ENCODE measurements around the gene U2AF1L4.

The U2AF1L4 gene

DNA sequence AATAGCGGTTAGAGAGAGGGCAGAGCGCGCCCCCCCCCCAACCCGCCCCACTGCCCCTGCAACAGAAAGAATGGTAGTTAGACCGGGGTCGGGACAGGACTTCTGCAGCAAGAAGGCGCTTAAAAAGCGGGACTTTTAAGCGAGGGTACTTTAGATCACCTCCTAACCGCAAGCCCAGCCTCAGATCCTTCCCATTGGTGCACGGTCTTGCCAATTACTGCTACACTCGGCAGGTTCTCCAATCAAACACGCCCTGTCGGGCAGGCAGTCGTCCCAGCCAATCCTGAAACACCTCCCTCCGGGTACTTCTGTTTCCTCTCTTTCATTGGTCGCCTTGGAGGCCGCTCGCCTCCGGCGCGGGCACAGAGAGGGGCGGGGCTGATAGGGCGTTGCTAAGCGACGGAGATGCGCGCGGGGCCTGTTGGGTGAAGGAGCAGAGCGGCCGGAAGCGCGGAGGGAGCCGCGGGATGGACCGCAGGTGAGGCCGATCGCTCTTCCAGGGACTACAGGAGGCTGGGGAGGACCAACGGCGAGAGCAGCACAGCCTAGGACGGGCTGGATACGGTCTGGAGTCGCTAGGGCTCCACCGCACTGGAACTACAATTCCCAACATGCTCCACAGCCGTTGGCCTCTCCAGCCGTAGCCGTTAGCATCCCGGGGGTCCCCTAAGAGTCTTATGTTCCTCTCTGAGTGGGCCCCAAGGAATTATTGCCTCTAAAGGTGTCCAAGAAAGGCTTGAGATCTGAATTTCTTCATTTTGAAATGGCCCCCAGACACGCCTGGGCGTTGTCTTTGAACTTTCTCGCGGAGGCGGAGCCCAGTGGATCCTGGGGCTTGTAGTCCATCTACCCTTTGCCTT lies 12.8 kb upstream of the U2AF1L4 start, which contains the start of gene PROSER3:
TSS of gene PROSER3 (plus strand) at position 428 of the 860 bp plus-strand sequence. CDS start at position 468, 40 bp downstream.
- peak; percentile 99 for DNase-seq (ENCODE audit: low spot score)
- FAIRE-seq = peak; percentile 96

DNA sequence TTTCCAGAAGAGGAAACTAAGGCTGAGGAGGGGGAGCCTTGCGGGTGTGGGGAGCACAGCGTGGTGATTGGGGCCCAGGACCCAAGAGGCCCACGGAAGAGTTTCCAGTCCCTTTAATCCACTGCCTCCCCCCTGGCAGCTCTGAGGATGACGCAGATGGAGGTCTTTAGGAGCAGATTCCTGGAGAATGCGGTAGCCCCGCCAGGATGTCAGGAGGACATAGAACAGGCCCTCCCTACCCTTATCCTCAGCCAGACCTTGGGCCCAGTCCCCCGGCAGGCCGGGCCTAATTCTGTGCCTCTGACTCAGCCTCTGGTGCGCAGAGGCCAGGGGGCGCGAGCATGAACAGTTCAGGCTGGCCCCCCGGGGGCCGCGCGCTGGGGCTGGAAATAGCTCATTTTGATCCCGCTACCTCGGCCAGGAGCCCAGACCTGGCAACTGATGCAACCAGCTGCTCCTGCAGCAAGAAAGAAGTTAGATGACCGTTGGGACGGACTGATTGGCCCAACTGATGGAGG lies 12.1 kb upstream of the U2AF1L4 start:
- FAIRE-seq (no peak), DNase-seq (ENCODE audit: low spot score) (peak; percentile 44)

DNA sequence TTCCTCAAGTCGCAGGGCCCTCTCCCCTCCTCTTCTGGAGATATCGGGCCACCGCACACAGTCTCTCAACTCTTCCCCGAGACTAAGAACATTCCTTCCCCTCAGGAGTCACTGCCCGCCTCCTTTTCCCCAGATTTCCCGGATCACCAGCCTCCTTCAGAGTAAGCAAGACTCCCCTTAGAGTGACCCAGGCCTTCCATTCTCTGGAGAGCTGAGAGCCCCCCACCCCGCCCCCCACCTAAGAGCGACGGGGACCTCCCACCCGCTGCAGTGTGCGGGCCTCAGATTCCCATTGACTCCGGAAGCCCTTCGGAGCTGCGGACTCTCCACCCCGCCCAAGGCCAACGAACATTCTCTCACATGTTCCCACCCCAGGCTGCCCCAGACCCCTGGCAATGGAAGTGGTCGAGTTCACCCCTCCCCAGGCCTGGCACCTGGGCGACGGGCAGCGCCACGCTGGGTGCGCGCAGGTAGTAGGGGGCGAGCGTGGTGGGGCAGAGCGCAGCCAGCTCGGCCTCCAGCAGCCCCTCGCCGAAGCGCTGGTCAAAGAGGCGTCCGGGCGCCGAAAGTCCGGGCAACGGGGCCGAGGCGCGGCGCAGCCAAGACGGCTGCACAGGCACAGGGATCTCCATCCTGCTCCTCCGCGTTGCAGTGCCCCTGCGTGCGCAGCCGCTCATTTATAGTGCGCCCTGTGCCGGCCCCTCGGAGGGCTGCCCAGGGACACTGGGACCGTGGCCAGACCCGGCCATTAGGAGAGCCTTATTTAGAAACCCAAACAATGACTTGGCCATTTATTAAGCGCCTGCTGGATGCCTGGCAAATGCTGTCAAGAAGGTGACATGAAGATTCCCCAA lies 11.4 kb upstream of the U2AF1L4 start, which contains the start of gene HSPB6:
TSS of gene HSPB6 (minus strand) at position 653 of the 854 bp plus-strand sequence. CDS start at position 632, 21 bp downstream.
- no peak for DNase-seq (ENCODE audit: low spot score)
- no peak for FAIRE-seq

DNA sequence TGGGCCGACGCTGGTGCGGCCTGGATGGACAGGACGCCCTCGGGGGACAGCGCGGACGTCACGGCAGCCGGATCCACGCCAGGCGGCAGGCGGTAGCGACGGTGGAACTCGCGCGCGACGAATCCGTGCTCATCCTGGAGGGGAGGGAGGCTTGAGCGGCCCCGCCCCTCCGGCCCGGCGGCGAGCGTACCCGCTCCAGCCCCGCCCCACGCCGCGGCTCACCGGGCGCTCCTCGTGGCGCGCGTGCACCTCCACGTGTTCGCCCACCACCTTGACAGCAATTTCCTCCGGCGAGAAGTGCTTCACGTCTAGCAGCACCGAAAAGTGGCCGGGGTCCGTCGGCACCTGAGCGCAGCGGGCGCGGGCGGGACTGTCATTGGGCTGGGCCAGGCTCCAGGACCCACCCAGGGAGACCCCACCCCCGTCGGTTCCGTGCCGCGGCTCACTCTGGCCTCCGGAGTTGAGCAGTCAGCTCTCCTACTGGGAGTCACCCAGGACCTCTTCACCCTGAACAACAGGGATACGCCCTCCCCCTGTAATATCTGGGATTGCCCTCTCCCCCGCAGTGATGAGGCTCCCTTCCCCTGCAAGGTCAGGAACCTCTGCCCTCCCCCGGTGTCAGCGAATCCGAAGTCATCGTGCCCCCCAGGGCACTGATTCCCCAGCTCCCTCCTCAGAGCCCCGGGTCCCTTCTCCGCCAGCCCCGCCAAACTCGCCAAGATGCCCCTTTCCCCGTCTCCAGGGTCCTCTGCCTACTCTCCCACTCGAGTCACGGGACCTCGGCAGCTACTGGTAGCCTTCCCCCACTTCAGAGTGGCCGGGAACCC lies 10.5 kb upstream of the U2AF1L4 start:
- DNase-seq (ENCODE audit: low spot score) = no peak
- FAIRE-seq = no peak

DNA sequence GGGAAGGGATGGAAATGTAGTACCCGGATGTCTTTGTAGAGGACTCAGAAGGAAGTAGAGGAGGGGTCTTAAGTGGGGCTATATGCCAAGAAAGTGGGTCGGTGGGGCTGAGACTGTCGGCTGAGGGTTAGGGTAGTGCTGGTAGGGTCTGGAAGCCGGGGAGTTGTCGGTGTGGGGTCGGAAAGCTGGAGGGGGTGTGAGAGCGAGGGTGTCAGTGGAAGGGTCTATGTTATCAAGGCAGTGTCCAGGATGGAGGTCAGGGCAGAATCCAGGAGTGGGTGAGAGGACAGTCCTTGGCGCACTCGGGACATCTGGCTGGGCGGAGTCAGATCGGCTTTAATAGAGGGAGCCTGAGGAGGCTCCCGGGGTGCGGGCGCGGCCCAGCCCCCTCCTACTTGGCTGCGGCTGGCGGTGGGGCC lies 9.9 kb upstream of the U2AF1L4 start:
- no peak for FAIRE-seq

DNA sequence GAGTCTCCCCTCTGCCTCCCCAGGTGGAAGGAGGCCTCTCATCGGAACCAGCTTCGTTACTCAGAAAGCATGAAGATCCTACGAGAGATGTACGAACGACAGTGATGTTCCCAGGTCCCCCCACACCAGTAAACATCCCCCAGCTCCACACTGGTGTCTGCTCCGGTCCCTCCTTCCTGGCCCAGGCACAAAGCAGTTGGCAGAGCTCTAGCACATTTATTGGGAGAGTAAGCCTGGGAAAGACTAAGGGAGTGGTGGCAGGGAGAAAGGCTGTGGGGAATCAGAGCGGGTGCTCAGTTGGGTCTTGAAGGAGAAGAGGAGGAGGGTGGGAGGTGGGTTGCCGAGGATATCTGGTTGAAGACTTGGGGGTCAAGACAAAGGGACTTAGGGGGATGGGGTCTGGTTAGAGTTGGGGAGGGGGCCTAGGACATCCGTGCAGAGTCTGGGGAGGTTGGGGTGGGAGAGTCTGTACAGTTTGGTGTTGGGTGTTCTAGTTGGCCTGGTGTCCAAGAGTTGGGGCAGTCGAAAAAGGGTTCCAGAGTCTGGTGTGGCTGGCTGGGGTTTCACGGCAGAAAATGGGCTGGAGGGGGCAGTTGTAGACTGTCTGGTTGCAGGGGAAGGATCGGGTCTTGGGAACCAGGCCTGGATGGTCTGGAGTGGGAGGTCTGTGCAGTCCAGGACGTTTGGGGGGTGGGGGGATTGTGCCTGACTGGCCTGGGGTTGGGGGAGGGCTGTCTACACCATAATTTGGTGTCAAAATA lies 9.3 kb upstream of the U2AF1L4 start:
- no peak for DNase-seq (ENCODE audit: low spot score)

More for the DNA sequence above, 9.9 kb upstream of the U2AF1L4 start:
- DNase-seq (ENCODE audit: low spot score) = no peak

DNA sequence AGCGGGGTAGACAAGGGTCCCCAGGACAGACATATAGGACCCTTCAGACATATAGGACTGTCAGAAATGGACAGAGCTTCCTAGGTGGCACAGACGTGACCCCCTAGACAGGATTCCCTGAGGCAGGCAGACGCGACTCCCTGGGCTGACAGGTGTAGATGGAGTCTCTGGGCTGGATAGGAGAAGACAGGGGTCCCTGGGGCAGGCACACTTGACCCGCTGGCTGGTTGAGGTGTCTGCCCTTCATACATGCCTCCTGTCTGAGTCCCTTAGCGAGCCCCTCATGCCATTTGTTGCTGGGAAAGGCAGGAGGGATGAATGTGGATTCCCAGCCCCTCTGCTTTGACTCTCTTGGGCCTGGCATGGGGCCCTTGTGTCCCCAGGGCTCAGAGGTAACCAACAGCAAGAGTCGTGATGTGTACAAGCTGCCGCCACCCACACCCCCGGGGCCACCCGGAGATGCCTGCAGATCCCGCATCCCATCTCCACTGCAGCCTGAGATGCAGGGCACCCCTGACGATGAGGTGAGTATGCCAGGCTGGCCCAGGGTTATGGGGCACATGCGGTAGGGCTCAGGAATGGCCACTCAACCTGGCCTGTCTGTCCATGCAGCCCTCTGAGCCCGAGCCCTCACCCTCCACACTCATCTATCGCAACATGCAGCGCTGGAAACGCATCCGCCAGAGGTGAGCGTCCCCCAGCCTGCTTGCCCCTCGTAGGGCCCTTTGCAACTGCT lies 8.6 kb upstream of the U2AF1L4 start:
- DNase-seq (ENCODE audit: low spot score) = no peak
- FAIRE-seq = no peak

More for the DNA sequence above, 9.3 kb upstream of the U2AF1L4 start:
- FAIRE-seq = no peak

DNA sequence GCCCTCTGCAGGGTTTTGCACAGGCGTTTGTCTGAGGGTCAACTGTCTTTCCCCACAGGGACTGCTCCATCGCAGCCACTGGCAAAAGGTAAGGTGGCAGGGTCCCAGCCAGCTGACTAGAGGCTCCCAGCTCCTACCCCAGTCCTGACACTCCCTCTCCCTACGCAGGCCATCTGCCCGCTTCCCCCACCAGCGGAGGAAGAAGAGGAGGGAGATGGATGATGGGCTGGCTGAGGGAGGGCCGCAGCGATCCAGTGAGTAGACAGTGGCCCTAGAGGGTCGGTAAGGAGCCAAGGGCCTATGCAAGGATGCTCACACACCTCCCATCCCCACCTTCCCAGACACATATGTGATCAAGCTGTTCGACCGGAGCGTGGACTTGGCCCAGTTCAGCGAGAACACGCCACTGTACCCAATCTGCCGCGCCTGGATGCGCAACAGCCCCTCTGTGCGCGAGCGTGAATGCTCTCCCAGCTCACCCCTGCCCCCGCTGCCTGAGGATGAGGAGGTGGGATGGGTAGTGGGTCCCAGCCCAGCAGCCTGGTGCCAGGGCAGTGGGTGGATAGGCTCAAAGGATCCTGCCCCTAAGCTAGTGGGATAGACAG lies 7.6 kb upstream of the U2AF1L4 start:
- no peak for DNase-seq (ENCODE audit: low spot score)

DNA sequence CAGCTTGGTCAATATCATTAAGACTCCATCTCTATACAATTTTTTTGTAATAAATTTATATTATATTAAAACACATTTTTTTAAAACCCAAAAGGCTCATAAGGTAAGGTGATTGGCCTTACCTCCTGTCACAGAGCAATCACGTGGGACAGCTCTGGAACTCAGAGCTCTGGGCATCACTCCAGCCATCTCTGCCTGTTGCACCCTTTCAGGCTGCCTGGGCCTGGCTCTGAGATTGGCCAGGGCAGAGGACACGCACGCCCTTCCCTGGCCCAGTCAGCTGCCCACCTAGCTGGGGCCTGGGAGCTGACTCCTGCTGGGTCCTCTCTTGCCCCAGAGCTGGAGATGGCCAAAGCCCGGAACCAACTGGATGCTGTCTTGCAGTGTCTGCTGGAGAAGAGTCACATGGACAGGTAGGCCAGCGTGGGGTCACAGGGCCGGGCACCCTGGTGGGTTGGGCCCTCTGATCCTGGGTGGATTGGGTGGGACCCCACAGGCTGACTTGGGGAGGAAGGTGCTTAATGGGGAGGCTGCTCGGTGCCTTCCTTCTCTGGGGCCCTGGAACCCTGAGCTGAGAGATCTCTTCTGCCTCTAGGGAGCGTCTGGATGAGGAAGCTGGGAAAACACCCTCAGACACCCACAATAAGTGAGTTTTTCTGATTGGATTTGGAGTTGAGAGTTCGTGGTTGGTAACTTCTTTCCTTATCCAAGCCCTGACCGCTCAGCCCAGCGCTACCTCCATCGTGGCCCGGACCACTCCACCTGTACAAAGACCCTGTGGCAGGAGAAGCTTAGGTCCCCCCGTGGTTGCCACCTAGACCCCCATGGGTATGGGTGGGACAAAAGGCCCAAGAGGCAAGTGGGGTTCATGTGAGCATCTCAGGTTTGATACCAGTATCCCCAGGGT lies 6.9 kb upstream of the U2AF1L4 start:
- no peak for FAIRE-seq
- no peak for DNase-seq (ENCODE audit: low spot score)

More for the DNA sequence above, 7.6 kb upstream of the U2AF1L4 start:
- FAIRE-seq = no peak

DNA sequence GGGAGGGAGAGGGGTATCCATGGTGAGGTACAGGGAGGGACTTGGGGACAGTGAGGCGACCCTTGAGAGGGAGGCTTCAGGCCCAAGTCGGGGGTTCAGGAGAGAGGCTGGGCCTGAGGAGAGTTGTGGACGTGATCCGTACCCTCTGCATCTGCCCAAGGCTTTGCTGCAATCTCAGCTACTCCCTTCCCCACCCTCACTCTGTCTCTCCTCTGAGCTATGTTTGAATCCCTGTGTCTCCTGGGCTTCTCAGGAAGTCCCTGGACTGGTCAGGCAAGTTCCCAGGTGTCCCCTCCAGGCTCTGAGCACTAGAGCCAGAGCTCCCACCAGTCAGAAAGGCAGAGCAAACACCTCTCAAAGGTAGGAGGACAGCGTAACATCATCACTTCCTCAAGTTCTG lies 4.9 kb upstream of the U2AF1L4 start:
- no peak for DNase-seq (ENCODE audit: low spot score)
- FAIRE-seq = no peak

DNA sequence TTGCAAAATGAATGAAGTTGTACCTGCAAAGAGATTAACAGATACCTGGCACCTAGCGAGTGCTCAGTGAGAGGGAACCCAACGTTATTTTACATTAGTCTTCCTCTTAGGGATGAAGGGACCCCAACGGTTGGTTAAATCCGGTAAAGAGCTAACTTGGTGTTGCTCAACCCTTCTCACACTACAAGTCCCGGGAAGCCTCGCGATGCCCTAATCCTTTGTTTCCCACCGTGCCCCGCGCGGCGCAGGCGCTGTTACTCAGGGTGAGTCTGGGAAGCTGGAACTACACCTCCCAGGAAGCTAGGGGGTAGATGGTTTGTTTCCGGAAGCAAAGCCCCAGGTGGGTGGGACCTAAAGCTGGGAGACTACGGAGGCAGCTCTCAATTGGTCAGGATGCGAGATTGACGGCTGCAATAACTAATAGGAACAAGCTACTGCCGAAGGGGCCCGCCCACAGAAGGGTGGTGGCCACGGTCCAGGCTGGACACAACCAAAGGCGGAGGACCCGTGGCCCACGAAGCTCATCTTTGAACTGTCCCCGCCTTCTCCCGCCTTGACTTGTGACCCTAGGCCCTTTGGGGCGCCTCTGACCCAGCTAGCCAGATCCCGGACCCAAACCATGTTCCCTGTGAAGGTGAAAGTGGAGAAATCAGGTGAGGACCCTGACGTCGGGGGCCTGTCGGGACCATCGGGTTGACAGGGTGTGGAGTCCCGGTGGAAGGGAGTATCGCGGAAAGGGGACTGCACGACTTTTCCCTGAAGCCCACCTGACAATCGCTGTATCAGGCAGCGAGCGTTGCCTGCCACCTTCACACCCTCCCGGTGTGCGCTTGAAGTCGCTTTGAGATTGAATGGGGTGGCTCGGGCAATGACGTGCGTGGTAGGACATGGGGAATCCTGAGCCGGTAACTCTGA lies 3.1 kb upstream of the U2AF1L4 start, which contains the start of gene LIN37:
TSS of gene LIN37 (plus strand) at position 471 of the 915 bp plus-strand sequence. CDS start at position 620, 149 bp downstream.
- FAIRE-seq (peak; percentile 20), DNase-seq (ENCODE audit: low spot score) (peak; percentile 97)

DNA sequence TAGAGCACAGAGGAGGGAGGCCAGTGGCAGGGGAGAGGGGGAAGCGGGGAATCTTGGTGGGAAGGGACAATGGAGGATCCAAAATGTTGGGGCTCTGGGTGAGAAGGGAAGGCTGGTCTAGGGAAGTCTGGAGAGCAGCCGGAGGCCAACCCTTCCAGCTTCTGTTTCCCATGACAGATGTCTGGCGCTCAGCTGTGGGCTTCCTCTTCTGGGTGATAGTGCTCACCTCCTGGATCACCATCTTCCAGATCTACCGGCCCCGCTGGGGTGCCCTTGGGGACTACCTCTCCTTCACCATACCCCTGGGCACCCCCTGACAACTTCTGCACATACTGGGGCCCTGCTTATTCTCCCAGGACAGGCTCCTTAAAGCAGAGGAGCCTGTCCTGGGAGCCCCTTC lies 1.3 kb upstream of the U2AF1L4 start:
- DNase-seq (ENCODE audit: low spot score) (no peak), FAIRE-seq (no peak)

DNA sequence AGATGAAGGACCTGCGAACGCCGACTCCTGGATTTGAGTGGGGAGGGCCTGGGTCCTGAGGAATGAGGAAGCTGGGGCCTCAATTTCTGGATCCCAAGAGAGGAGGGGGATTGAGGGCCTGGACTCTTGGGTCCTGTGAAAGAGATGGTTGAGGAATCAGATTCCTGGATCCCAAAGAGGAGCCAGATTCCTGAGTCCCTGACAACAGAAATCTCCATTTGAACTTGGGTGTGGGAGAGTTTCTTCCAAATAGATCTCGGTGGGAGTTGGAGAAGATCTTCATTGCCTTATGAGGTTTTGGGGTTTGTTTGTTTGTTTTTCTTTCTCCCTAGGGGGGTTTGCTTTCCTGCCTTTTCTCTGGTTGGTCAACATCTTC lies 857 bp upstream of the U2AF1L4 start:
- FAIRE-seq = no peak
- no peak for DNase-seq (ENCODE audit: low spot score)

DNA sequence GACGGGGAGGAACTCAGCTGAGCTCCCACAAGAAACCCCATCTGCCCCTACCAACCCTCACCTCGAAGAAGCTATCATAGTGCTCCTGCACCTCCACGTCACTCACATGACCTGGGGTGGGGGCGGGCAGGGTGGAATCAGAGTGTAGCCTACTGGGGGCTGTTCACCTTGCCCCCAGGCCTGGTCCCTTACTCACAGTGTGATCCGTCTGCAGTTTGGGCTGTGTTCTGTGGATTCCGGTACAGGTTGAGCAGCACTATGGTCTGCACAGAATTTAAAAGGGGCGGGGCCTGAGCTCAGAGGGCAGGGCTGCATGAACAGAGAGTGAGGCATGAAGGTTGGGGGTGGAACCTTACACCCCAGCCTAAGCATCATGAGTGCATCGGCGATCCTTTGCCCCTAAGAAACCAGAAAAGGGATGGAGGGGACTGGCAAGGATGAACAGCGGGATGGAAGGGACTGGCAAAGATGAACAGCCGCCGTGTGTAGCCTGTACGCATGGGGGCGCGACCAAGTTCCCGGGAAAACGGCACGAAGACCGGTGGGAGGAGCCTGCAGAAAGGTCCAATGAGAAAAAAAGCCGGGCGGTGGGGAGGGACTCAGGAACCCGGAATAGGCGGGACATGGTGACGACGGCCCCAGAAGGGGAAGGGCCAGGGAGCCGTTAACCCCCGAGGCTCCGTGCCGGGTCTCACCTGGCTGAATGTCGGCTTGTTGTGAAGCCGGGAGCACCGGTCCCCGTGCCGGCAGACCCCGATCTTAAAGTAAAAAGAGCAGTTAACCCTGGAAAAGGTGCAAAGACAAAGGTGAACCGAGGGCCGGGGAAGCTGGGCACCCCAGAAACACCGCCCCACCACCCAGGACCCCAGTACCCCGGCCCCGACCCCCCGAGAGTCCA lies 539 bp downstream of the U2AF1L4 start:
- FAIRE-seq (no peak), DNase-seq (ENCODE audit: low spot score) (peak; percentile 93)

DNA sequence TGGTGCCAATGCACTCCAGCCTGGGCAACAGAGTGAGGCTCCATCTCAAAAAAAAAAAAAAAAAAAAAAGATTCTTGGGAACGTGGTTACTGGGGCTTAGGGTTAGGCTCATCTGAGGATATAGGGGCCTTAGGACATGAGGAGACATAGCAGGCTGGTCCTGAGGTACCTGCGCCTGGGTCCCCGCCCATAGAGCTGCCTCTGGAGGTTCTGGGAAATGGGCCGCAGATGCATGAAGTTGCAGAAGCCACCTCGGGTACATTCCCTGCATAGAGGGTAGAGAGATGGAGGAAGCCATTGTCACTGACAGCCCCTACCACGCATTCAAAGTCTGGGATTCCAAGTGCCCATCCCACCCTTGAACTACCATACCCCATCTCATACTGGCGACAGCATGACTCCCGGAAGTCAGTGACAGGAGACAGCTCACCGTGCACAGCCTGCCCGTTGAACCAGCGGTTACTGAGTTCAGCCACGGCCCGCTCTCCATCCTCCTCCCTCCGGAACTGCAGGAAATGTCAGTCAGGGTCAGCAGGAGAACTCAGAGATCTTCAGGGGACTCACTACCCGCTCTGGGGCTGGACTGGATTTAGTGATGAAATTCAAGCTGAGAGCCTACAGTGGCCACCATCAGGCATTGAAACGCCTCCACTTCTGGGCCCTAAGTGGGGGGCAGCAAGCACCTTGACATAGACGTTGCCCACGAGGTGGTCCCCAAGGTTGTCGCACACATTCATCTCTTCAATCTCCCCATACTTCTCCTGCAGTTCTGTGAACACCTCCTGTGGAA lies 1.4 kb downstream of the U2AF1L4 start:
- DNase-seq (ENCODE audit: low spot score) = no peak
- no peak for FAIRE-seq
